Glutamatergic neuron (in vitro differentiated cells): ENCODE data around the gene TOMM6. TPM values are rescaled to one million over a fixed set of nuclear protein-coding genes. Genes with fewer than 3 reads are reported as not detected.

ENCODE experiments used
- DNase-seq: peaks from one replicate; pipeline ENCODE4 v3.0.0; 2022
- H3K27ac Mint-ChIP-seq: one replicate; pipeline ENCODE4 v1.8.0; 2020; ENCODE audit warnings: mild to moderate bottlenecking, mixed read lengths, inconsistent platforms; ENCODE audit not compliant: unreplicated experiment
- H3K27me3 Mint-ChIP-seq: one replicate; pipeline ENCODE4 v1.8.0; 2020; ENCODE audit warnings: mild to moderate bottlenecking, moderate library complexity, mixed read lengths, inconsistent platforms; ENCODE audit not compliant: unreplicated experiment
- H3K36me3 Mint-ChIP-seq: one replicate; pipeline ENCODE4 v1.8.0; 2020; ENCODE audit warnings: mild to moderate bottlenecking, mixed read lengths, inconsistent platforms; ENCODE audit not compliant: unreplicated experiment
- H3K4me1 Mint-ChIP-seq: one replicate; pipeline ENCODE4 v1.8.0; 2020; ENCODE audit warnings: mild to moderate bottlenecking, low read depth, mixed read lengths, inconsistent platforms; ENCODE audit not compliant: unreplicated experiment
- H3K4me3 Mint-ChIP-seq: one replicate; pipeline ENCODE4 v1.8.0; 2020; ENCODE audit warnings: mild to moderate bottlenecking, mixed read lengths, inconsistent platforms; ENCODE audit not compliant: unreplicated experiment
- H3K9me3 Mint-ChIP-seq: one replicate; pipeline ENCODE4 v1.8.0; 2020; ENCODE audit warnings: mild to moderate bottlenecking, moderate library complexity, mixed read lengths, inconsistent platforms; ENCODE audit not compliant: unreplicated experiment
- CTCF ChIP-seq: fragments of 200-600 bp; sonication (generic); IDR thresholded peaks from one replicate; pipeline ENCODE4 v1.5.0; 2021; ENCODE audit not compliant: partially characterized antibody, unreplicated experiment
- total RNA-seq: library from RNA; stranded (reverse); fragmentation: NEBNext Ultra II Directional; extraction: Animal tissue kit (Norgen Biotek cat#: 25700); gene quantifications from one replicate; pipeline ENCODE4 v1.2.1, GENCODE V29; 2021; ENCODE audit not compliant: unreplicated experiment

The TOMM6 gene
- total RNA-seq, 1 donor from 2014 or later, result 111 TPM

- DNase-seq, result no peak
- Mint-ChIP-seq H3K27me3 (peaks cover 12% of the 10 kb centered on the region), H3K9me3 (peaks cover 5% of the 10 kb centered on the region), H3K27ac (no peak overlapping the region), H3K4me3 (no peak overlapping the region), H3K36me3 (no peaks in the 10 kb centered on the region), H3K4me1 (peaks cover 2% of the 10 kb centered on the region)
- no peak for TF ChIP-seq CTCF
Measured at GRCh38 chr6:41785254-41785653, 2.2 kb upstream of the TOMM6 start.

GRCh38 chr6:41785689-41786450 lies 1.6 kb upstream of the TOMM6 start:
- peaks cover 12% of the 10 kb centered on the region for H3K27me3 Mint-ChIP-seq
- no peak overlapping the region for H3K27ac Mint-ChIP-seq
- DNase-seq, result no peak
- H3K4me1 Mint-ChIP-seq, result peaks cover 2% of the 10 kb centered on the region
- peaks cover 5% of the 10 kb centered on the region for H3K9me3 Mint-ChIP-seq
- TF ChIP-seq CTCF, result no peak
- peak overlapping the region; percentile 88 for H3K4me3 Mint-ChIP-seq
- H3K36me3 Mint-ChIP-seq, result no peaks in the 10 kb centered on the region

DNA sequence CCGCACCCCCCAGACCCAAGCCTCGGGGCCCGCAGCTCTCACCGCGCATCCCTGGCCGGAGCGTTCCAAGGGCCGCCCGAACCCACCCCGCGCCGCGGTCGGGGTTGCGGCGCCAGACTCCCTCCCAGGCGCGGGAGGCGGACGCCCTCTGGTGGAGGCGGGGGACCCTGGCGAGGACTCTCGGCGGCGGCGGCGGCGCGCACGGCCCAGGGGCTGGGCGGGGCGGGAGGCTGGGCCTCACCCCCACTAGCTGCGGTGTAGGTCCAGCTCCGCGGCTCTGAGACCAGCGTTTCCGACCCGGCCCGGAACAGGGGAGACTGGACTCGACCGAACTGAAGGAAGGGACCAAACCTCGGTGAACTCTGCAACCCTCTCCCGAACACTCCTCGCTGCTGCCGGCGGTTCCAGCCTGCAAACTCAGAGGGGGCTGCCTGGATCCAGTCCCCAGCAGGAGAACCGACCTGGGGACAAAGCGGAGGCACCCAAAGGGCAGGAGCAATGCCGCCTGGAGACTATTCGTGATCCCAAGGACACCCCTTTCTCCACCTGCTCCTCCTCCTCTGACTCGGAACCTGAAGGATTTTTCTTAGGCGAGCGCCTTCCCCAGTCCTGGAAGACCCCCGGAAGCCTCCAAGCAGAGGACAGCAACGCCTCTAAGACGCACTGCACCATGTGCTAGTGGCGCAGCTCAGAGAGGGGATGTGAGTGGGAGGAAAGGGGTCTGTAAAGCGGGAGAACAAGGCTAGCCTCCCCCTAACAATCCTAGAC lies 859 bp upstream of the TOMM6 start:
- peaks cover 9% of the 10 kb centered on the region for H3K27me3 Mint-ChIP-seq
- DNase-seq, result peak; percentile 95
- H3K4me3 Mint-ChIP-seq, result peak overlapping the region; percentile 91
- H3K4me1 Mint-ChIP-seq, result no peaks in the 10 kb centered on the region
- H3K27ac Mint-ChIP-seq, result peak overlapping the region; percentile 86
- peaks cover 5% of the 10 kb centered on the region for H3K9me3 Mint-ChIP-seq
- TF ChIP-seq CTCF, result peak; percentile 74
- no peaks in the 10 kb centered on the region for H3K36me3 Mint-ChIP-seq

- no peaks in the 10 kb centered on the region for H3K36me3 Mint-ChIP-seq
- peak overlapping the region; percentile 75 for H3K4me3 Mint-ChIP-seq
- peaks cover 5% of the 10 kb centered on the region for H3K9me3 Mint-ChIP-seq
- DNase-seq, result no peak
- no peak for TF ChIP-seq CTCF
- peaks cover 7% of the 10 kb centered on the region for H3K27me3 Mint-ChIP-seq
- H3K4me1 Mint-ChIP-seq, result no peaks in the 10 kb centered on the region
- H3K27ac Mint-ChIP-seq, result no peak overlapping the region
Measured at GRCh38 chr6:41789390-41789724, 1.9 kb downstream of the TOMM6 start.

DNA sequence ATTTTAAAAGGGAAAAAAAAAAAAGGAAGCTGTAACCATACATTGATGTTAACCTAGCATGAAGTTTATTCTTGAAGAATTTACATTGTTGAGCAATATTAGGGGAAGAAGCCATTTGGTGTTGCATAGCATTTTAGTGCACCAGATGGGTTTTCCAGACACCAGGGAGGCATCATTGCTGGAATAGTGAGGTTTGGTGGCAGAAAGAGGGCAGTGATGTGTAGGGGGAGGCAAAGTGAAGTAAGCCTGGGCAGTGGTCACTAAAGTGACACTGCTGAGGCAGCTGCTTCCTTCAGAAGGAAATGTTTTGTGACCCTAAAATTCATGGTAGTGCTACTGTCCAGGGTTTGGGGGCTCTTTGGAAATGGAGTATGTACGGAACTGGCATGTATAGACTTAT lies 2.6 kb downstream of the TOMM6 start:
- no peak for TF ChIP-seq CTCF
- Mint-ChIP-seq H3K4me1 (no peaks in the 10 kb centered on the region), H3K27ac (no peak overlapping the region), H3K4me3 (peak overlapping the region; percentile 16), H3K9me3 (peaks cover 5% of the 10 kb centered on the region), H3K27me3 (peaks cover 4% of the 10 kb centered on the region), H3K36me3 (no peaks in the 10 kb centered on the region)
- no peak for DNase-seq
